Bronchial epithelial cell (primary cell): ENCODE data around the gene SLC4A2. TPM values are rescaled to one million over a fixed set of nuclear protein-coding genes. Genes with fewer than 3 reads are reported as not detected.
A peak's percentile ranks its signal among the peaks of the same experiment; 100 is the strongest.

Experiments
- DNase-seq: peaks from one replicate; pipeline ENCODE4 v3.0.0-alpha.2; 2010; ENCODE audit warnings: low read depth
- FAIRE-seq: peaks from 2 replicates; lab custom pipeline; 2011; peaks lifted over from hg19 to GRCh38; lab: Jason Lieb, UNC
- H3K27me3 ChIP-seq: 2 replicates; pipeline ENCODE4 v1.5.1; 2011; ENCODE audit warnings: low read length; ENCODE audit not compliant: control insufficient read depth, insufficient read depth
- H3K36me3 ChIP-seq: 2 replicates; pipeline ENCODE4 v1.5.1; 2011; ENCODE audit warnings: low read length; ENCODE audit not compliant: control insufficient read depth, insufficient read depth
- H3K4me3 ChIP-seq: 2 replicates; pipeline ENCODE4 v1.5.1; 2011; ENCODE audit warnings: mild to moderate bottlenecking, low read depth, low read length, control low read depth
- CTCF ChIP-seq: IDR thresholded peaks from 2 replicates; pipeline ENCODE4 v1.5.1; 2011; ENCODE audit warnings: mild to moderate bottlenecking, moderate library complexity, low read length, control low read depth, inconsistent platforms; ENCODE audit not compliant: insufficient read depth, severe bottlenecking
- total RNA-seq: library from RNA; depleted of rRNA; stranded (reverse); fragments of >200 nt; gene quantifications from 2 replicates; pipeline ENCODE4 v1.2.1, GENCODE V29; 2014

The SLC4A2 gene
- total RNA-seq, 1 donor from 2014 or later = 33.2 TPM

GRCh38 chr7:151121380-151122170 is 62.2 kb downstream of the SLC4A2 start:
- peaks cover 60% of the 10 kb centered on the region for H3K36me3 ChIP-seq
- no peak for TF ChIP-seq CTCF
- no peaks in the 10 kb centered on the region for H3K27me3 ChIP-seq
- FAIRE-seq = no peak
- no peak overlapping the region for H3K4me3 ChIP-seq
- no peak for DNase-seq

GRCh38 chr7:151122276-151122675 is 62.9 kb downstream of the SLC4A2 start:
- Histone ChIP-seq H3K27me3 (no peaks in the 10 kb centered on the region), H3K36me3 (peaks cover 62% of the 10 kb centered on the region), H3K4me3 (no peak overlapping the region)
- FAIRE-seq (no peak), DNase-seq (no peak)
- TF ChIP-seq CTCF = peak; percentile 28

- no peak for TF ChIP-seq CTCF
These were observed 63.4 kb downstream of the SLC4A2 start for GRCh38 chr7:151122796-151123157.

DNA sequence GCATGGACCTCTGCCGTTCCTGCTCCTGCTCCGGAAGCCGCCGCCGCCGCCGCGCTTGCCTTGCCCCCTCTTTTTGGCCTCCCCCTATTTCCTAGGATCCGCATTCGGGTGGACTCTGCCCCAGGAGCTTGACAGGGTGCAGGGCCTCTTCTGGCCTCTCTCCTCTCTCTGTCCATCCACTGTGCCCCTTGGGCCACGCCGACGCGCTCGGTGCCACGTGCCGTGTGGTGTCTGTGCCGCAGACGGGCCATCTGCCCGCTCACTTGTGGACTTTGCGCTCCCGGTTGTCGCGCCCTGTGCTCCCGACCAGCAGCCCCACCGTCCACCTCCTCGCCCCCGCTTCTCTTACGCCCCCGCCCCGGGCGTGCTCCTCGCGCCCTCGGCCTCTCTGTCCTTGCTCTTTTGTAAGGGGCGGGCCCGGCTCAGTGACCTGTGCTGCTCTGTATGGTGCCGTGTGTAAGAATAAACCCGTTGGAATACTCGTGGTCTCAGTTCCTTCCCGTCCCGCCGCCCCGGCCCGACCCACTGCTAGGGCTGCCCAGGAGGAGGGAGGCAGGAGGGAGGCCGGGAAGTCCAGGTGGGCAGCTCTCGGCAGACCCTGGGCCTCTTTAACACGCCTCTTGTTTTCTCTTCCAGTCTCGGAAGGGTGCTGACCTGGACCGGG is 63.9 kb downstream of the SLC4A2 start:
- DNase-seq (no peak), FAIRE-seq (no peak)
- no peak overlapping the region for H3K4me3 ChIP-seq
- no peak for TF ChIP-seq CTCF
- H3K36me3 ChIP-seq = peaks cover 59% of the 10 kb centered on the region
- no peaks in the 10 kb centered on the region for H3K27me3 ChIP-seq

More at GRCh38 chr7:151122796-151123157, 63.4 kb downstream of the SLC4A2 start:
- no peak for FAIRE-seq
- no peak overlapping the region for H3K4me3 ChIP-seq
- peaks cover 60% of the 10 kb centered on the region for H3K36me3 ChIP-seq
- no peak for DNase-seq
- H3K27me3 ChIP-seq = no peaks in the 10 kb centered on the region

DNA sequence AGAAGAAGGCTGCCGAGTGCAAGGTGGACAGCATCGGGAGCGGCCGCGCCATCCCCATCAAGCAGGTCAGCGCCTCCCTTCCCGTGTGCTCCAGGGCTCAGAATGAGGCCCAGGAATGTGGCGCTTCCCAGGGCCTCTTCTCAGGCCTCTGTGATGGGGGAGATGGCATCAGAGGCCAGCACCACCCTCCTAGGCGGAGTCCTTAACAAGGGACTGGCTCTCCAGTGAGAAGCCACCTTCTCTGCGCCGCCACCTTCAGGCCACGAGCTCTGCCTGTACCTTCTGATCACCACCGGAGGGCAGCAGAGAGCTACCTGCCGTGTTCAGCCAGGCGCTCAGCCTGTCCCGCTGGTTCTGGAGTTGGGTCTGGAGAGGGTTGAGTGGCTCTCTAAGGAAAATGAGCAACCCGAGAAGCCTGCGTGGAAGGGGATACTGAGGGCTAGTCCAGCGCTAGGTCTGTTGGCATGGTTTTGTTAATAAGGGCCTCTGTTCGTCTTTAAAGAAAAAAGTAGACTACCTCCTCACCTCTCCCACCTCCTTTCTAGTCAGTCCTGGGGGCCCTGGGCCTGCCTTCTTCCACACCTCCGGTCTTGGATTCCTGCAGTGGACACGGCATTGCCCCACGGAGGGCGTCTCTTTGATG is 64.6 kb downstream of the SLC4A2 start:
- TF ChIP-seq CTCF = peak; percentile 100
- Histone ChIP-seq H3K36me3 (peaks cover 59% of the 10 kb centered on the region), H3K27me3 (no peaks in the 10 kb centered on the region), H3K4me3 (no peak overlapping the region)
- FAIRE-seq = peak; percentile 80
- peak; percentile 78 for DNase-seq
